SK-N-SH treated with all-trans-retinoic acid at 6 μM for 48 hours (cell line): ENCODE results near the gene ELOVL6.

Experiments used
- ESRRG ChIP-seq: fragments of 250-450 bp; sonication (Bioruptor Pico); IDR thresholded peaks from 2 replicates; pipeline ENCODE4 v1.6.1; 2021; ENCODE audit warnings: mild to moderate bottlenecking
- ISL1 ChIP-seq: fragments of 250-450 bp; sonication (Bioruptor Pico); IDR thresholded peaks from 2 replicates; pipeline ENCODE4 v2.1.2; 2022; ENCODE audit warnings: mild to moderate bottlenecking, moderate library complexity
- OSR1 ChIP-seq: fragments of 250-450 bp; sonication (Bioruptor Pico); IDR thresholded peaks from 2 replicates; pipeline ENCODE4 v1.8.0; 2022; ENCODE audit warnings: moderate library complexity, mild to moderate bottlenecking, inconsistent platforms
- PATZ1 ChIP-seq: fragments of 250-450 bp; sonication (Bioruptor Pico); IDR thresholded peaks from 2 replicates; pipeline ENCODE4 v1.8.0; 2020; ENCODE audit warnings: mild to moderate bottlenecking, moderate library complexity, borderline replicate concordance
- PPARA ChIP-seq: fragments of 250-450 bp; sonication (Bioruptor Pico); IDR thresholded peaks from 2 replicates; pipeline ENCODE4 v1.5.0; 2020; ENCODE audit warnings: mild to moderate bottlenecking, borderline replicate concordance
- TCF4 ChIP-seq: fragments of 250-450 bp; sonication (Bioruptor Pico); IDR thresholded peaks from 2 replicates; pipeline ENCODE4 v1.8.0; 2021; ENCODE audit warnings: mild to moderate bottlenecking, moderate library complexity, borderline replicate concordance
- TSHZ2 ChIP-seq: fragments of 250-450 bp; sonication (Bioruptor Pico); IDR thresholded peaks from 2 replicates; pipeline ENCODE4 v1.5.0; 2020; ENCODE audit warnings: mild to moderate bottlenecking, moderate library complexity
- ZFP3 ChIP-seq: fragments of 250-450 bp; sonication (Bioruptor Pico); IDR thresholded peaks from 2 replicates; pipeline ENCODE4 v1.5.0; 2020; ENCODE audit warnings: mild to moderate bottlenecking, moderate library complexity
- ZFP30 ChIP-seq: fragments of 450-650 bp; formaldehyde crosslinking; IDR thresholded peaks from 2 replicates; pipeline ENCODE4 v1.5.0; 2022; ENCODE audit warnings: mild to moderate bottlenecking, moderate library complexity
- ZNF565 ChIP-seq: fragments of 450-650 bp; formaldehyde crosslinking; conservative IDR thresholded peaks from 2 replicates; pipeline ENCODE4 v1.5.0; 2020; ENCODE audit warnings: low read depth, mild to moderate bottlenecking, moderate library complexity
- ZNF8 ChIP-seq: fragments of 450-650 bp; formaldehyde crosslinking; IDR thresholded peaks from 2 replicates; pipeline ENCODE4 v1.5.0; 2020; ENCODE audit warnings: mild to moderate bottlenecking, moderate library complexity

- TF ChIP-seq PPARA (CRISPR knock-in tag) (no peak), ZNF8 (CRISPR knock-in tag) (no peak), ESRRG (CRISPR knock-in tag) (no peak), ZFP3 (CRISPR knock-in tag) (no peak), TSHZ2 (CRISPR knock-in tag) (no peak), ISL1 (no peak), PATZ1 (CRISPR knock-in tag) (no peak), OSR1 (CRISPR knock-in tag) (no peak), ZFP30 (CRISPR knock-in tag) (no peak), ZNF565 (CRISPR knock-in tag) (no peak), TCF4 (CRISPR knock-in tag) (no peak)
These were observed 165.8 kb downstream of the ELOVL6 start for GRCh38 chr4:110032603-110033002.
